RWPE2 (cell line): ENCODE data around the gene C3orf18.

Source experiments
- ATAC-seq: fragments of 200-7000 bp; cut with Tn5 transposase; 3 replicates; pipeline ENCODE4 v1.9.1; 2021; ENCODE audit warnings: low read depth
- DNase-seq: peaks from one replicate; pipeline ENCODE4 v3.0.0-alpha.2; 2020; ENCODE audit warnings: low spot score
- H3K27ac ChIP-seq: fragments of 450-650 bp; 2 replicates; pipeline ENCODE4 v1.5.1; 2017; ENCODE audit warnings: mild to moderate bottlenecking; ENCODE audit not compliant: poor library complexity, severe bottlenecking
- H3K27me3 ChIP-seq: fragments of 250-450 bp; sonication (Bioruptor Pico); 2 replicates; pipeline ENCODE4 v1.5.1; 2021; ENCODE audit warnings: mild to moderate bottlenecking, moderate library complexity; ENCODE audit not compliant: insufficient read depth, poor library complexity, severe bottlenecking
- H3K36me3 ChIP-seq: fragments of 250-450 bp; sonication (Bioruptor Pico); 2 replicates; pipeline ENCODE4 v1.5.1; 2020; ENCODE audit warnings: low read depth, mild to moderate bottlenecking, moderate library complexity
- H3K4me1 ChIP-seq: fragments of 250-450 bp; sonication (Bioruptor Pico); 2 replicates; pipeline ENCODE4 v1.5.1; 2021; ENCODE audit warnings: mild to moderate bottlenecking, moderate library complexity; ENCODE audit not compliant: insufficient read depth, poor library complexity, severe bottlenecking
- H3K4me3 ChIP-seq: fragments of 250-450 bp; sonication (Bioruptor Pico); 2 replicates; pipeline ENCODE4 v1.5.1; 2021; ENCODE audit warnings: mild to moderate bottlenecking, moderate library complexity; ENCODE audit not compliant: severe bottlenecking
- H3K9me3 ChIP-seq: fragments of 250-450 bp; sonication (Bioruptor Pico); 2 replicates; pipeline ENCODE4 v1.5.1; 2021; ENCODE audit warnings: mild to moderate bottlenecking, moderate library complexity; ENCODE audit not compliant: severe bottlenecking
- TF ChIP-seq, protein P1 (sequence below): fragments of 450-650 bp; IDR thresholded peaks from one replicate; pipeline ENCODE4 v1.5.1; 2017; ENCODE audit warnings: mild to moderate bottlenecking, moderate library complexity; ENCODE audit not compliant: poor library complexity, severe bottlenecking

C3orf18 gene

DNA sequence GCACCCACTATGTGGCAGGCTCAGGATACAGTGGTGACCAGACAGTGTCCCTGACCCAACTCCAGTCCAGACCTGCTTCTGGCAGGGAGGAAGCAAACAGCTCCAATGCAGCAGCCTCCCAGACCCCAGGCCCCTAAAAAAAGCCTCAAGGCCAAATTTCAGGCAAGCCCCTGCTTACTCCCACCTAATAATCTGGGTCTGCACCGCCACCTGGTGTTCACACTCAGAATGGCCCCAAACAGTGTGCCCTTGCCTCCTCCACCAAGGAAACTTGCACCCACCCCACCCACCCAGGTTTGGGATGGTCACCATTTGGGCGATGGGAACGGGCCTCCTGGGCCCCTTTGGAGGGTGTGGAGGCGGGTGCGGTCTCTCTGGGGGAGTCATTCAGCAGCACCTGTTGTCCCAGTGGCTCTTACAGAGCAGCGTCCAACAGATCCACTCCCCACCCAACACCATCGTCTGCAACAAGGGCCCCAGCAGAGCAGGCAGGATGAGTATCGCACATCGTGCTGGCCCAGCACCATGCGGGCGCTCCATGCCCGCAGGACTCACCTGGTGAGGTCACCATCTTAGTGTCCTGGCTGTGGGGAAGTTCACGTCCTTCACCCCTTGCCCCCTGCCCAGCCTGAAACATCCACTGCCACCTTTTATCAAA, 17.3 kb downstream of the C3orf18 start:
- DNase-seq (no peak), ATAC-seq (peak; percentile 49; the same call in 2 of the 3 replicates)
- Histone ChIP-seq H3K27ac (no peak overlapping the region), H3K9me3 (no peaks in the 10 kb centered on the region), H3K4me1 (no peaks in the 10 kb centered on the region), H3K36me3 (no peaks in the 10 kb centered on the region), H3K4me3 (no peak overlapping the region), H3K27me3 (no peaks in the 10 kb centered on the region)
- TF ChIP-seq, protein P1, sequence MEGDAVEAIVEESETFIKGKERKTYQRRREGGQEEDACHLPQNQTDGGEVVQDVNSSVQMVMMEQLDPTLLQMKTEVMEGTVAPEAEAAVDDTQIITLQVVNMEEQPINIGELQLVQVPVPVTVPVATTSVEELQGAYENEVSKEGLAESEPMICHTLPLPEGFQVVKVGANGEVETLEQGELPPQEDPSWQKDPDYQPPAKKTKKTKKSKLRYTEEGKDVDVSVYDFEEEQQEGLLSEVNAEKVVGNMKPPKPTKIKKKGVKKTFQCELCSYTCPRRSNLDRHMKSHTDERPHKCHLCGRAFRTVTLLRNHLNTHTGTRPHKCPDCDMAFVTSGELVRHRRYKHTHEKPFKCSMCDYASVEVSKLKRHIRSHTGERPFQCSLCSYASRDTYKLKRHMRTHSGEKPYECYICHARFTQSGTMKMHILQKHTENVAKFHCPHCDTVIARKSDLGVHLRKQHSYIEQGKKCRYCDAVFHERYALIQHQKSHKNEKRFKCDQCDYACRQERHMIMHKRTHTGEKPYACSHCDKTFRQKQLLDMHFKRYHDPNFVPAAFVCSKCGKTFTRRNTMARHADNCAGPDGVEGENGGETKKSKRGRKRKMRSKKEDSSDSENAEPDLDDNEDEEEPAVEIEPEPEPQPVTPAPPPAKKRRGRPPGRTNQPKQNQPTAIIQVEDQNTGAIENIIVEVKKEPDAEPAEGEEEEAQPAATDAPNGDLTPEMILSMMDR: peak; percentile 75

DNA sequence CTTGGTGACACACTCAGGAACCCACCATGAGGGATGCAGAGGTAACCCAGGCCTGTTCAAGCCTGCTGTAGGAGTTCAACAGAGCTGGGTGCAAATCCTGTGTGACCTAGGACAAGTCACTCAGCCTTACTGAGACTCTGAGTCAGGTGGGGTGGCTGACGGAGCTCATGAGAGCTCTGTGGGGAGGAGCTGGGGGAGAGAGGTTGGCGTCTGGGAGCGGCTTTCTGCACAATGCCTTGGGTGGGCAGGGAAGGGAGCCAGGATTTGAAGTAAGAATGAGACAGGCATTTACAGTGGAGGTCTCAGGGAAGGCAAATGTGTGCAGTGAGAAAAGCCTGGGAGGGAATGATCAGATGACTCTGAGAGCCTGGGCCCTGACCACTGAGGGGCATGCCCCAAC, 18.3 kb downstream of the C3orf18 start:
- Histone ChIP-seq H3K36me3 (no peaks in the 10 kb centered on the region), H3K9me3 (no peaks in the 10 kb centered on the region), H3K27ac (no peak overlapping the region), H3K4me3 (no peak overlapping the region), H3K27me3 (no peaks in the 10 kb centered on the region), H3K4me1 (no peaks in the 10 kb centered on the region)
- TF ChIP-seq, protein P1: no peak
- DNase-seq (no peak), ATAC-seq (no peak)

DNA sequence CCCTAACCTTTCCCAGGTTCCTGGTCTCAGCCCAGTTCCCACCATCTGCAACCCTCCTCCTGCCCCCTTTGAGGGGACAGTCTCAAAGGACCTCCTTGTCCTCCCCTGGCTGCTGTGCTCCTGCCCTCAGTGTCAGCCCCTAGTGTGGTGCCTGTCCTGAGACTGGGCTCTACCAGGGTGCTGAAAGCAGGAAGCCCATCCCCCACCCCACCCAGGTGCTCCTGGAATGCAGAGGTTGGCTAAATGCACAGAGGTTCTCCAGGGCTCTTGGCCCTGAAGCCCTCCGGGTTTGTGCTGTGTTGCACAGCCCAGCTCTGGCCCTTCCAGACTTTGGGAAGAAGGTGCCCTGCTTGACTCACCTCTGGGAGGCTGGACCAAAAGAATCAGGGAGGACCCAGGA, 21.8 kb downstream of the C3orf18 start:
- Histone ChIP-seq H3K9me3 (no peaks in the 10 kb centered on the region), H3K27me3 (no peaks in the 10 kb centered on the region), H3K27ac (no peak overlapping the region), H3K36me3 (no peaks in the 10 kb centered on the region), H3K4me1 (no peaks in the 10 kb centered on the region), H3K4me3 (no peak overlapping the region)
- DNase-seq (no peak), ATAC-seq (no peak)
- TF ChIP-seq, protein P1: no peak

DNA sequence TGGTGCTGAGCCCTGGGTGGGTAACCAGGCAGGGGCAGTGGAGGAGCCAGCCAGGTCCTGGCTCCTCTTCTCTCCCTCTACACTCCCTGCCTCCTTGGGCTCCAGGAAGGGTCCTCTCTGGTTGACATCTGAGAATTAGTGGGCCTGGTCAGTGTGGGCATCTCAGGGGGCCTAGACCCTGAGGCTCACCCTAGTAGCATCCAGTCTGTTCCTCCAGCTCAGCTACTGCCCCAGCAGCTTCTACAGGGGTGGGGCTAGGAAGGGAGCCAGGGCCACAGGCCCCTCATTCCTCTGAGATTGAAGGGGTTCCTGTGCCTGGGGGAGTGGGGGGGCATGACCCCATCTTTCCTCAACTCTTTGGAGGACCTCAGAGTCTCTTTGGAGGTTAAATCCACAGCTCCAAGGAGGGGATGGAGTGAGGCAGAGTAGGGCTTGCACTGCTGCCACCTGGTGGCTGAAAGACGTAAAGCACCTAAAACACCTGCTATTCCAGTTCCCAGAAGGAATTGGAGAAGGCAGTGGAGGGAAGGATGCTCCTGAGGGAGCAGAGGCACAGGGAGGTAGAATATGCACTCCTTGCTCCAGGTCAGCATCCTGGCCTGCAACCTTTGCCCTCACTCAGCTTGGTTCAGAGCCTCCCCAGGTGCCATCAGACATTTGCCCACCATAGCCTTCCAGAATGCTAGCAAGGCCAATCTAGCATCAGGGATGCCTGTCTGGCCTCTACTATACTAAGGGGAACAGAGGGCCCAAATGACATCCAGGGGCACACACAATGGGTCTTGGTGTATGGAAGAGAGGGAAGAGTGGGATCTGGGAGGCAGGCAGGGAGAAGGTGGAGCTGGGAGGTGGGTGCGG, 25.1 kb downstream of the C3orf18 start:
- Histone ChIP-seq H3K36me3 (no peaks in the 10 kb centered on the region), H3K4me3 (no peak overlapping the region), H3K9me3 (no peaks in the 10 kb centered on the region), H3K4me1 (no peaks in the 10 kb centered on the region), H3K27me3 (no peaks in the 10 kb centered on the region), H3K27ac (no peak overlapping the region)
- TF ChIP-seq, protein P1: peak; percentile 87
- DNase-seq: no peak
- ATAC-seq: peak; percentile 74
